ENCODE results near the gene MYH14.

GRCh38 chr19:50327013-50327412 lies 123.6 kb downstream of the MYH14 start:
- TF ChIP-seq GATA2 (IDR thresholded peaks at IDR 0.05; ENCODE audit: low read depth, low read length) (no peak), GATA3 (IDR thresholded peaks at IDR 0.05; ENCODE audit: low read depth, low read length) (no peak)

Measured in SH-SY5Y (cell line).